Esophagus muscularis mucosa (tissue), 4 donors: ENCODE results near the gene PCDHGA5. TPM values are rescaled to one million over a fixed set of nuclear protein-coding genes. Genes with fewer than 3 reads are reported as not detected.
A peak's percentile ranks its signal among the peaks of the same experiment; 100 is the strongest.

Source experiments
- DNase-seq: peaks from one replicate; pipeline ENCODE4 v3.0.0-alpha.2; 2017; ENCODE audit errors: extremely low spot score
- H3K27ac ChIP-seq, 4 donors: fragments of 200-600 bp; sonication (generic); replicated peaks in 1 of 4; 1 replicate in 3 of 4; 2 replicates in 1 of 4; pipeline ENCODE4 v1.5.1; 2016 to 2019; ENCODE audit warnings: mild to moderate bottlenecking in 1 of 4
- H3K27me3 ChIP-seq, 4 donors: fragments of 200-600 bp; sonication (generic); one replicate each; pipeline versions ENCODE4 v1.5.1 to v1.6.0; 2016 to 2019
- H3K36me3 ChIP-seq, 4 donors: fragments of 200-600 bp; sonication (generic); one replicate each; pipeline ENCODE4 v1.5.1; 2016 to 2019
- H3K4me1 ChIP-seq, 4 donors: fragments of 200-600 bp; sonication (generic); one replicate each; pipeline ENCODE4 v1.5.1; 2016 to 2019
- H3K4me3 ChIP-seq, 4 donors: fragments of 200-600 bp; sonication (generic); 1 replicate in 2 of 4; 2 replicates in 2 of 4; pipeline ENCODE4 v1.5.1; 2016 to 2019; ENCODE audit warnings: mild to moderate bottlenecking in 4 of 4, moderate library complexity in 1 of 4
- H3K9me3 ChIP-seq, 4 donors: fragments of 200-600 bp; sonication (generic); 1 replicate in 3 of 4; 2 replicates in 1 of 4; pipeline ENCODE4 v1.5.1; 2016 to 2019
- CTCF ChIP-seq, 3 experiments: fragments of 200-600 bp in 2 of 3; fragments of 450-650 bp in 1 of 3; sonication (generic) in 2 of 3; IDR thresholded peaks; one replicate each; pipeline ENCODE4 v1.5.1; 2017 to 2019; ENCODE audit warnings: antibody characterized with exemption in 3 of 3, mild to moderate bottlenecking in 2 of 3, moderate library complexity in 1 of 3
- EP300 ChIP-seq: sonication (generic); formaldehyde crosslinking; IDR thresholded peaks from one replicate; pipeline ENCODE4 v1.6.1; 2017; ENCODE audit warnings: antibody characterized with exemption
- POLR2A ChIP-seq: fragments of 450-650 bp; IDR thresholded peaks from one replicate; pipeline ENCODE4 v1.6.1; 2017; ENCODE audit warnings: antibody characterized with exemption, moderate library complexity, mild to moderate bottlenecking, low read depth
- POLR2AphosphoS5 ChIP-seq, 2 donors: sonication (generic); formaldehyde crosslinking; IDR thresholded peaks; one replicate each; pipeline ENCODE4 v1.6.1; 2017; ENCODE audit warnings: antibody characterized with exemption in 2 of 2
- WGBS: methylation state at CpG from one replicate; pipeline ENCODE4 v1.1.5; 2018; 5-methylcytosine and 5-hydroxymethylcytosine counted together
- intact Hi-C: fragments of 100-400 bp; cut with DNase I; formaldehyde crosslinking; loops from one replicate; pipeline ENCODE4 v1.15.1; 2023
- total RNA-seq, 4 donors: library from RNA; depleted of rRNA; stranded (reverse); fragments of >200 nt; gene quantifications; one replicate each; pipeline versions ENCODE4 v1.1.0 to v1.2.1, GENCODE V29; 2016

The PCDHGA5 gene
- total RNA-seq, 4 donors from 2014 or later = 2.6 to 5.4 (median 4.7) TPM

- Histone ChIP-seq H3K36me3 (peaks cover 18 to 44% (median 40%) of the 10 kb centered on the region in 4 donors), H3K4me3 (peak within 1 kb of the TSS; percentile 58 to 74 (median 70)), H3K27me3 (no peaks in the 10 kb centered on the region), H3K4me1 (peaks cover 4 to 11% (median 7%) of the 10 kb centered on the region in 4 donors), H3K9me3 (peaks cover 23 to 68% (median 54%) of the 10 kb centered on the region in 4 donors), H3K27ac (peak within 1 kb of the TSS; percentile 90 to 92 (median 92))
- DNase-seq = peak; percentile 95
- TF ChIP-seq EP300 = no peak
- peak; percentile 64 to 80 (median 70) for TF ChIP-seq CTCF (IDR thresholded peaks at IDR 0.05)
- TF ChIP-seq POLR2A = peak; percentile 90
- TF ChIP-seq POLR2AphosphoS5 (IDR thresholded peaks at IDR 0.05) = peak; percentile 95 to 98
- 2% methylated on average over 57 of the region's 67 CpGs for WGBS
- intact Hi-C loops = loop anchor here (5.0 kb wide), 1 partner anchor 237 kb away; no protein-coding TSS in a partner anchor
Measured at GRCh38 chr5:141320225-141321169, 43.5 kb upstream of the PCDHGA5 start, which contains the start of gene TAF7. Gene TAF7 (minus strand): TSS chr5:141320784. CDS start chr5:141320044, 740 bp downstream.

- DNase-seq = no peak
- H3K27me3 ChIP-seq = no peaks in the 10 kb centered on the region
- H3K36me3 ChIP-seq = peaks cover 17 to 26% (median 23%) of the 10 kb centered on the region in 4 donors
- intact Hi-C loops = loop anchor here (5.0 kb wide), 1 partner anchor 235 kb away; no protein-coding TSS in a partner anchor
- no peak for TF ChIP-seq EP300
- no peak for TF ChIP-seq POLR2AphosphoS5 (IDR thresholded peaks at IDR 0.05)
- TF ChIP-seq CTCF (IDR thresholded peaks at IDR 0.05) = no peak
- no peak for TF ChIP-seq POLR2A
- 94% methylated on average over 3 of the region's 3 CpGs for WGBS
- no peak overlapping the region for H3K4me3 ChIP-seq
- peaks cover 4 to 21% (median 9%) of the 10 kb centered on the region in 4 donors for H3K4me1 ChIP-seq
- peaks cover 23 to 64% (median 42%) of the 10 kb centered on the region in 4 donors for H3K9me3 ChIP-seq
- H3K27ac ChIP-seq = no peak overlapping the region
Measured at GRCh38 chr5:141322261-141322660, 41.7 kb upstream of the PCDHGA5 start.

- H3K4me3 ChIP-seq = peak overlapping the region; percentile 39 to 55 (median 48)
- TF ChIP-seq POLR2A (no peak), CTCF (IDR thresholded peaks at IDR 0.05) (peak; percentile 38 to 61 (median 56)), POLR2AphosphoS5 (IDR thresholded peaks at IDR 0.05) (peak in 1 of 2 donors; percentile 59)
- peak overlapping the region; percentile 29 to 68 (median 62) for H3K27ac ChIP-seq
- intact Hi-C loops = no loop called here
- no peak for DNase-seq
- peaks cover 0 to 13% (median 6%) of the 10 kb centered on the region in 4 donors for H3K4me1 ChIP-seq
- peaks cover 0 to 70% (median 45%) of the 10 kb centered on the region in 4 donors for H3K9me3 ChIP-seq
- no peaks in the 10 kb centered on the region for H3K36me3 ChIP-seq
- 9% methylated on average over 25 of the region's 27 CpGs for WGBS
- H3K27me3 ChIP-seq = peaks cover 0 to 2% (median 0%) of the 10 kb centered on the region in 4 donors
Measured at GRCh38 chr5:141326088-141326854, 37.7 kb upstream of the PCDHGA5 start.

- H3K9me3 ChIP-seq = peaks cover 0 to 79% (median 64%) of the 10 kb centered on the region in 4 donors
- intact Hi-C loops = no loop called here
- TF ChIP-seq EP300 = no peak
- TF ChIP-seq CTCF (IDR thresholded peaks at IDR 0.05) = no peak
- TF ChIP-seq POLR2A = no peak
- TF ChIP-seq POLR2AphosphoS5 (IDR thresholded peaks at IDR 0.05) = no peak
- peaks cover 0 to 11% (median 3%) of the 10 kb centered on the region in 4 donors for H3K4me1 ChIP-seq
- DNase-seq = no peak
- H3K27me3 ChIP-seq = peaks cover 0 to 17% (median 0%) of the 10 kb centered on the region in 4 donors
- no peak overlapping the region for H3K4me3 ChIP-seq
- H3K27ac ChIP-seq = no peak overlapping the region
- no peaks in the 10 kb centered on the region for H3K36me3 ChIP-seq
- 85% methylated on average over 8 of the region's 8 CpGs for WGBS
Measured at GRCh38 chr5:141328231-141328630, 35.7 kb upstream of the PCDHGA5 start.
